DMS153 treated with DMSO at 0.1 percent for 48 hours (cell line): ENCODE results near the gene KLF6.
"Not testable (repeated sequence)": the region's sequence is repeated elsewhere in the genome, so short reads cannot be mapped to it uniquely, and the experiment has no call there.

Experiments used
- DNase-seq: peaks from one replicate; lab custom pipeline; 2025; ENCODE audit not compliant: unreplicated experiment; lab: John Stamatoyannopoulos, UW

The KLF6 gene

DNA sequence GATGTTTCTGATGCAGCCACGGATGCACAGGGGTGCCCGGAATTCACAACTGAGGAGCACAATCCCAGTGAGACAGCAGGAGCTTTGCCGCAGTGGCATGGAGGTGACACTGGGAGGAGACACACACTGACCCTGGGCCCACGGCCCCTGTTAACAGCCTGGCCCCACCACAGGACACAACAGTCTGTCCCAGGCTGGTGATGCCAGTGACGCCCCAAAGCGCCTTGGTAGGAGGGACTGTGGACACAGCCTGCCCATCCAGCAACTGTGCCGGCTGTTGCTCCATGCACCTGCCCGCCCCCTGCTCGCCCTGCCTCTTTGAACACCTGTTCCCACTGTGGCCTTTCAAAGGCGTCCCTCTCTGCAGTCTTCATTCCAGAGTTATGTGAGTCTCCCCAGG is 49.8 kb downstream of the KLF6 start:
- no peak for DNase-seq

GRCh38 chr10:3734111-3734510 is 50.9 kb downstream of the KLF6 start:
- no peak for DNase-seq

DNA sequence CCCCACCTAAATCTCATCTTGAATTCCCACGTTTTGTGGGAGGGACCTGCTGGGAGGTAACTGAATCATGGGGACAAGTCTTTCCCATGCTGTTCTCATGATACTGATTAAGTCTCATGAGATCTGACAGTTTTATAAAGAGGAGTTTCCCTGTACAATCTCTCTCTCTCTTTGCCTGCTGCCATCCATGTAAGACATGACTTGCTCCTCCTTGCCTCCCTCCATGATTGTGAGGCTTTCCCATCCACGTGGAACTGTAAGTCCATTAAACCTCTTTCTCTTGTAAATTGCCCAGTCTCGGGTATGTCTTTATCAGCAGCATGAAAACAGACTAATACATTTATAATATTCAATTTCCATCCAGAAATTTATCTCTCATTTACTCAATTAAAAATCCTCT is 52.8 kb downstream of the KLF6 start:
- DNase-seq, result not testable (repeated sequence)

DNA sequence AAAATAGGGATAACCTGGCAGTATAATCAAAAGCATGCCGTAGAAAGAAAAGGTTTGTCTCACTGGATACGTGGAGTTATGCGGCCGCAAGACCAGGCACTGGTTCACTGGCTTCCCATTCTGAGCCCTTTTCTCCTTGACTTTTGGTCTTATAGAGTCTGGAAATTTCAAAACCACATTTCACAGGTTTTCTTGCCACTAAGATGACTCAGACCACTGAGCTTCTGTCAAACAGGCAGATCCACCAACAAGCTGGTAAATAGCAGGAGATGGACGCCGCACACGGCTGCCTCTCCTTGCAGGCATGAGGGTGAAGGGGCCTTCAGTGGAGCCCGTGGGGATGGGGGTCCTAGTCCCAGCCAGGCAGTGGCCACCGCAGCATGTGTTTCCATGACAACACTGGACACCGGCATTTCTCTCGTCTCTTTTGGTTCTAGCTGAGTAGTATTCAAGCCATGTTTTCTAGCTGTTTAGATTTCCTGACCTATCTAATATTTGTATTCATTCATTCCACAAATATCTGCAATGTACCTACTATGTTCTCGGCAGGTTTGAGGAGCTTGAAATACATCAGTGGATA is 55.5 kb downstream of the KLF6 start:
- no peak for DNase-seq

DNA sequence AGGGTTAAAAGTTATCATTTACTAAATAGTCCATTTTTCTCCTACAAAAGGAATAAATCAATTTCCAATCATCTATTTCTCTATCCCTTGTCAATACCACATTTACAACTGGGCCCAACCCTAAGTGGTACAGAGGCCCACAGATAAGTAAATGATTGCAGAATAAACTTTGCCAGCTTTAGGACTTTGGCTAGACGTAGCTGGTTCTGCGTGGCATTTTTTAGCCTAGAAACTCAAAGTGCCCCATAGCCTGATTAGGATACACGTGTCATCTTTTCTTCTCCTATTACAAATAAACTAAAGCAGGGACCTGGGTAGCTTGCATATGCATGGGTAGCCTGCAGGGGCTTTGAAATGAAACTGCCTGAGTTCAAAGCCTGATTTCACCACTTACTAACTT is 56.4 kb downstream of the KLF6 start:
- DNase-seq, result no peak

GRCh38 chr10:3727268-3727667 is 57.7 kb downstream of the KLF6 start:
- no peak for DNase-seq
